ENCODE results near the gene CHD6. TPM values are rescaled to one million over a fixed set of nuclear protein-coding genes. Genes with fewer than 3 reads are reported as not detected.
"Not testable (repeated sequence)": the region's sequence is repeated elsewhere in the genome, so short reads cannot be mapped to it uniquely, and the experiment has no call there.

The CHD6 gene
- total RNA-seq, 2 donors from 2014 or later, result 27.8 to 29.4 TPM

DNA sequence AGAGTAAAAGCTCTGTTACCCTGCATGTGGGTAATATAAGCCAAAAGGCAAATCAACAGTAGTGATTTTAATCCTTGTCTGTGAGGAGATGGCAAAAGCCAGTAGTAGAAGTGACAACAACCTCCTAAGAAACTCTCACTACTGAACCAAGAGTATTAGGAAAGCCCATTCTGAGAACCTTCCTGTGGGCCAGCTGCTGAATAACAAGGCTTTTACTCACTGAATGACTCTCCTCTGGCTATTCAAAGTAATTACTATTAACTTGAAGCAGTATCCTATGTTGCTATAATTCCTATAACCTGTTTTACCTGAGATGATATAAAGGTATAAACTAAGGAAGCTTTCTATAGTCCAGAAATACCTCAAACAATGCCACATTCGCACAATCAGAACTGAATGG, 55.1 kb downstream of the CHD6 start:
- intact Hi-C loops (cut with DNase I, micrococcal nuclease), result no loop called here
- DNase-seq, result no peak
- ATAC-seq, result no peak

DNA sequence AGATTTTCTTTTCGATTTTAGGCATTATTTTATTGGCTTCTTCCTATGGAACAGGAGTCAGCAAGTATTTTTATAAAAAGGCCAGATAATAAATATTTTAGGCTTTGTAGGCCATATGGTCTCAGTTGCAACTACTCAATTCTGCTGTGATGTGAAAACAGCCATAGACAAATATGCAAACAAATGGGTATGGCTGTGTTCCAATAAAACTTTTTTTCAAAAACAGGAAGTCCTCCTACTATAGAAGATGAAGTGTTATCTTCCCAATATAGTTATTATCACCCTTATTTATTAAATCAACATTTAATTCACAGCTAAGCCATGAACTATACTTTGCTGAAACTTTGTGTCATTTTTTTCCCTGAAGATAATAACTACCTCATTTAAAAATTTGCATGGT, 57.2 kb downstream of the CHD6 start:
- intact Hi-C loops (cut with DNase I, micrococcal nuclease), result no loop called here
- DNase-seq (no peak), ATAC-seq (no peak)

DNA sequence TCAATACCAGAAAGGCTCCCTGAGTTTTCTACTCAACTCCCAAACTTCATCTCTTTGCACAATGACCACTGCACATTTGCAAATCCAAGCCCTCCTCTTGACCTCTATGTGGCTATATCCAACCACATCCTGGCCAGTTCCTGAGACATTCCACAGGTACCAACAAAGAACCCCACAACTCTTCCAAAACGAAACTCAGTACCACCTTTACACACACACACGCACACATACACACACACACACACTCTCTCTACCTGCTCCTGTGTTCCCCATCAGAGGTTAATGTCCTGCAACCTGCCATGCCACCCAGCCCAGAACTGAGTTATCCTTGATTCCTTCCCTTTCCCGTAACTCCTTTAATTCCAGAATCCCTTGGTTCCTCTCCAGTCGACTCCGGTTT, 58.5 kb downstream of the CHD6 start:
- intact Hi-C loops (cut with DNase I, micrococcal nuclease), result no loop called here
- ATAC-seq (no peak), DNase-seq (no peak)

DNA sequence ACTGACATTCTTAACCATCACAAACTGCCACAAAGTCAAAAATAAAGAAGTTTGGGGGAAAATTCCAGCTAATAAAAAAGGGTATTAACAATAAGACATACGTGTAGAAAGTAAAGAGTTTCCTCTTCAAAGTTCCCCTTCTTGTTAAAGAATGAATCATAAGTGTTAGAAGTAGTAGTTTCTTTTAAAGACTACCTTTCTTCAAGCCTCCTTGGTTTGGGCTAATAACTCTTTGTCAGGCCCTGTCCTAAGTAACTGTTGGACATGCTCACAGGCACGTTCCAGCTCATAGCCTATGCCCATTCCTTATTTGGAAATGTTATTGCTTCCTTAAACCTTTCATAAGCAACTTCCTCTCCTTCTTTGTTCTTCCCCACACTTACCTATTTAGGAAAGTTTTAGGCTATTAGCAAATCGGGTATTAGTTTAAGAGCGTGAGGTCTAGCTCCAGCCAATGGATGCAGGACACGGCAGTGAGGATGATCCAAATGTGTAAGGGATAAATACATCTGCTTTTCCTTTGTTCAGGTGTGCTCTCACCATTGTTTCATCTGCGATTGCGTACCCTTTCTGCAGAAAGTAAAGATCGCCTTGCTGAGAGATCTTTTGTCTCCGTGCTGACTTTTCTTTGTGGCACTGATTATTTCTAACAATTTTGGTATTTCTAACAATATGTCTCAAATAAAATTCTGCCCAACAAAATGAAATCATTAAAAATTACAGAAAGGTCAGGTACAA, 64.9 kb downstream of the CHD6 start:
- intact Hi-C loops (cut with DNase I, micrococcal nuclease), result no loop called here
- ATAC-seq (no peak), DNase-seq (no peak)

DNA sequence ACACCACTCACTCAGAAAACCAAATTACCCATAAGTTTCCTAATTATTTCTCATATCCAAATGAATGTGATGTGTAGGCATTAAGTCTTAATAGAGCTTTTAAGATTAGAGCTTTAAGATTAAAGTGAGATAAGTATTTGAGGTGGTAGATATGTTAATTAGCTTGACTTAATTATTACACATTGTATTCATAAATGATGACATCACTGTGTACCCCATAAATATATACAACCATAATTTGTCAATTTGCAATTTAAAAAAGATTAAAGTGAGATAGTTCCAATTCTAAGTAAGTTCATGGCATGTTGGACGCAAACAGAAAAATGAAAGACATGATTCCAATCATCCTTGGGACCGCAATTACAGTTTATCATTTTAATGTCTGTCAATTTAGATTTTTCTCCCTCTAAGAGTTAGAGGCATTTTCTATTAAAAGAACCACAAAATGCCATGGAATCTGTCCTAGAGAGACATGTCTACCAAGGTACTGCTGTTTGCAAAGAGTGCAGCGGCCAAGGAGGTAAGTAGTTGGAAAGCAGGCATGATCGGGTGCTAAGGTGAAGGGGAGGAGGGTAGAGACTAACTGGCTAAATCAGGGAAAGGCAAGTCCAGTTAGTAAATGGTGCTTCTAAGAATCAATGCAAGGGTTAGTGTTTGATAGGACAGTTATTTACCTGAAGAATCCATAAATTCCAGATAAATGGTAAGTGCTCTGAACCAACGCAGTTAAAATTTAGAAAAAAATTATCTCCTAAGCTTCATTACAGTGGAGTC, 65.7 kb downstream of the CHD6 start:
- intact Hi-C loops (cut with DNase I, micrococcal nuclease), result no loop called here
- ATAC-seq (no peak), DNase-seq (no peak)

DNA sequence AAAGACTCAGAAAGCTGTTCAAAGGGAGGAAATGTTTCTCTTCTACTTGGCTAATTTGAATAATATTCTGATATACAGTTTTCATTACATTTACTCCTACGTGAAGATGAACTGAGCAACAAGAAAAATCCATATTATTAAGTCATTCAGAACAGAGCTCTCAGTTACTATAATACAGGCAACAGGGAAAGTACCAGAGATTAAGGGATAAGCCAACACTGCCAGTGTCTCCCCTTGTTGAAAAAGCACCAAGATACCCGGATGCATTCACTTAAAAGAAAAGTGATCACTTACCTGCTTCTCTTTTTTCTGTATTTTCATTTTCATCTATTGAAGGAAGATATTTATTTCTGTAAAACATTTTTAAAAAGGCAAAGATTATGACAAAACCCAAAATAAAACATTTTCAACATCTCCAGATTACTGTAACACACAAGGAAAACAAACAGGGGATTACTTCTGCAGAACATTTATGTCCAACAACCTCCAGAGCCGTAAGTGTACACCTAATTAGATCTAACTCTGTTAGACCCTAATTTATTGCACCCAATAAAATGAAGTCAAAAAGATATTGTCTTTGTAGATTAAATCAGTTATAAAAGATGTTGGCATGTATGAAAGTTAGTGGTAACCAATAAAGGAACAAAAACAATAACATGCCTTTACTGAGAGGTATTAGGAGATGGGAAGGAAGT, 67.0 kb downstream of the CHD6 start:
- DNase-seq (no peak), ATAC-seq (no peak)
- intact Hi-C loops (cut with DNase I, micrococcal nuclease), result no loop called here

DNA sequence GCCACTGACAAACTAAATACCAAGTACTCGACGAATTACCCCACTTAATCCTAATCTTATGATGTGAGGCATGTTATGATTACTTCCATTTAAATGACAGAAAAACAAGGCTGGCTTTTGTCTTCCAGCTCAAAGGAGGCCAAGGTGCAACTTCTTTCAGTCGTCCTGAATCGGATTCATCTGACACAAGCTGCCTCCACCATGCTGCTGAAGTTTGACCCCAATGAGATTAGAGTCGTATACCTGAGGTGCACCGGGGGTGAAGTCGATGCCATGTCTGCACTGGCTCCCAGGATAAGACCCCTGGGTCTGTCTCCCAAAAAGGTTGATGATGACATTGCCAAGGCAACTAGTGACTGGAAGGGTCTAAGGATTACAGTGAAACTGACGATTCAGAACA, 71.0 kb downstream of the CHD6 start:
- no peak for DNase-seq
- intact Hi-C loops (cut with DNase I, micrococcal nuclease), result no loop called here
- no peak for ATAC-seq

DNA sequence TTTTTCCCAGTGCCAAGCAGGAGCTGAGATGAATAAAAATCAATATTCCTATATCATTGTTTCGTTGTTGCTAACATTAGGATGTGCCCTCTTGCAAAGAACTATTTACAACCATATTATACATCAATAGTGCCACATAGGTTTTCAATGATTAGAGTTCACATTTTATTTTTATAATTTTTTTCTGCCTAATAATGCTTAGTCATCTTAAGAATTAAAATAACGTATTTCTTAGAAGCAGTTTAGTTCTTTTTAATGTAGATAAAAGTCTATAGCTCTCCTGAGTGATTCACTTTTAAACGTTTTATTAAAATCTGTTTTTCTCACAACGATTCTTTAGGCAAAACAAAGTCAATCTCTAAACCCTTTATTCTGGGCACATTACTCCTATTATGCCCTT, 71.6 kb downstream of the CHD6 start:
- ATAC-seq (no peak), DNase-seq (no peak)
- intact Hi-C loops (cut with DNase I, micrococcal nuclease), result no loop called here

DNA sequence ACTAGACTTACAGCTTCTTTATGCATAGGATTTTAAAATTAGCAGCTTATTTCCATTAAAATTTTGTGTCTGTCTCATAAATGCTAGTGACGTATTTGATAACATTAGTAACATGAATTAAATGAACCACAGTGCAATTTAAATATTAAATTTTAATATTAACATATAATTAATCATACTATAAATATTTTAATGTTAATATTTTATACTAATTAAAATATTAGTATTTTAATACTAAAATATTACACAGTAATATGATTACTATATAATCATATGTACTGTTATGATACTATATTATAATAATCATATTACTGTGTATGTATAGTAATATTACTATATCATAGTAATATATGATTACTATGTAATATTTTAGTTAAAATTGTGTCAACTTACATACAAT, 73.7 kb downstream of the CHD6 start:
- intact Hi-C loops (cut with DNase I, micrococcal nuclease), result no loop called here
- no peak for ATAC-seq
- no peak for DNase-seq

DNA sequence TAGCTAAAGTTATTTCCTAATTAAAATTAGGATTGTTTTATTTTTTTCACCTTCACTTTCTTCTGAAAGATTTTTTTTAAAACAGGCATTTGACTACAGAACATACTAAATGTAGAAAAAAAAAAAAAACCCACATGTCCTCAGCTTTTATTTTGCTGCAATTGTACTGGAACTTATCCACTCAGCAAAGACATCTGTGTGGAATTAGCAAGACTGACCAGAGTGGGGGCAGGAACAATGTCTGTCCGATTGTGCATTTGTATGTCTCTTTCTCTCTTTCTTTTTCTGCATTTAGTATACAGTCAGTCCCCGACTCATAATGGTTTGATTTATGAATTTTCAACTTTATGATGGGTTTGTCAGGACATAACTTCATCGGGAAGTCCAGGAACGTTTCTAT, 77.3 kb downstream of the CHD6 start:
- ATAC-seq (no peak), DNase-seq (no peak)
- intact Hi-C loops (cut with DNase I, micrococcal nuclease), result no loop called here

DNA sequence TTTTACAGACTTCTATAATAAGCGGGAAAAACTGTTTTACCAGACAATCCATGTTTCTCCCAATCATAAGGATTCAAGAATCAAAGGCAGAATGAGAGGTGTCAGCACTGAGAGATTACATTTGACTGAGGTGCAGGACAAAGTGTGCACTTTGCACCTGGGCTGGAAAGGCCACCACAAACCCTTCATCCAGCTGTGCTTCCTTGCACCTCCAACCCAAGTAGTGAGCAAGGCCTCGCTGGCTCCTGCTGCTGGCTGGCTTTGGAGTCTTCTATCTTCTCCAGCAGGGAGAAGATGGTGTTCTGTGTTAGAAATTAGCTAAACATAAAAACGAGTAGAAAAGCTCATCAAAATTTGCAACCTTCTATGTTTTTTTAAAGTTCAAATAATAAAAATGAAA, 77.7 kb downstream of the CHD6 start:
- ATAC-seq (no peak), DNase-seq (no peak)
- intact Hi-C loops (cut with DNase I, micrococcal nuclease), result no loop called here

DNA sequence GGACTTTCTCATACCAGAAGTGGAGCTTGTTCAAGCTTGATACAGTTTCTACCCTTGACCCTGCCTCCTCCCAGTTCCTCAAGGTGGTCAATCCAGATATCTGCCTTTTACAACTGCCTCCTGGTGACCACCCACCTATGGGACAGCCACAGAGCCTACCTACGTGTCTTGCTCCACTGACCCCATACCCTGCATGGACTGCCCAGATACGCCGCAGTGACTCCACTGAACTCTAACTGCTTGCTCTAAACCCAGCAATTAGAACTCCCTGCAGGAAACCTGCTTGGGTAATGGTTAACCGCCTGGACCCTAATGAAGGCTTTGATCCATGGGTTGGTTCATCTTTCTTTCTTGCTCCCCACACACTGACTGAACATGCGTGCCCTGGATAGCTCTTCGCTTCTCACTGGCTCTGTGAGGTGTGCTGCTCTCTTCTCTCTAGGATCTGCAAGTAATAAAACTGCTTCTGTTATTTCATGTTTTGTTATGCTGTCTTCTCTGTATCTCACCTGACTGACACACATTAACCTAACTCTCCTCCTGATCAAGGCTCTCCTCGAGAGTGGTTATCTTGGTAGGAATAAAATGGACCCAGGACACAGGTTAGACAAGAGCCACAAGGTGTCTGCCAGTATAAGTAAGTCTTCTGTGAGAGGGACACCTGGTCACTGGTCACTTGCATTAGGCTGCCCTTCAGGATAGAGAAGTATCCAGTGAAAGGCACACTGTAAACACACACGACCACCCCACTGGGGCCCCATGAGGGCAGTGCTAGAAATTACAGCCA, 79.2 kb downstream of the CHD6 start:
- DNase-seq (no peak), ATAC-seq (peak; percentile 54)
- intact Hi-C loops (cut with DNase I, micrococcal nuclease), result no loop called here

DNA sequence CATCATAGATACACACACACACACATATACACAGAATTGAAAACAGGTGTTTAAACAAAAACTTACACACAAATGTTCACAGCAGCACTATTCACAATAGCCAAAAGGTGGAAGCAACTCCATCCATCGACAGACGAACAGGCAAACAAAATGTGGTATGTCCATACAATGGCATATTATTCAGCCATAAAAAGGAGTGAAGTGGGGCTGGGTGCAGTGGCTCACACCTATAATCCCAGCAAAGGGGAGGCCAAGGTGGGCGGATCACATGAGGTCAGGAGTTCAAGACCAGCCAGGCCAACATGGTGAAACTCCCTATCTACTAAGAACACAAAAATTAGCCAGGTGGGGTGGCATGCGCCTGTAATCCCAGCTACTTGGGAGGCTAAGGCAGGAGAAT, 80.3 kb downstream of the CHD6 start:
- DNase-seq, result no peak
- intact Hi-C loops (cut with DNase I, micrococcal nuclease), result no loop called here
- no peak for ATAC-seq

DNA sequence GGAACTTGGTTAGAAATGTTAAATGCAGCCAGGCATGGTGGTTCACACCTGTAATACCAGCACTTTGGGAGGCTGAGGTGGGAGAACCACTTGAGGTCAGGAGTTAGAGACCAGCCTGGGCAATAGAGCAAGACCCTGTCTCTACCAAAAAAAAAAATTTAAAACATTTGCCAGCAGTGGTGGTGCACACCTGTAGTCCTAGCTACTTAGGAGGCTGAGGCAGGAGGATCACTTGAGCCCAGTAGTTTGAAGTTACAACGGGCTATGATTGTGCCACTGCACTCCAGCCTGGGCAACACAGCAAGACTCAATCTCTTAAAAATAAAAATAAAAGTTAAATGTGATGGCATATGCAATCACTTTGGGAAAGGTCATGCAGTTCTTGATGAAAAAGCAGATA, 82.6 kb downstream of the CHD6 start:
- ATAC-seq; intact Hi-C loops (cut with DNase I, micrococcal nuclease); DNase-seq: not testable (repeated sequence)

DNA sequence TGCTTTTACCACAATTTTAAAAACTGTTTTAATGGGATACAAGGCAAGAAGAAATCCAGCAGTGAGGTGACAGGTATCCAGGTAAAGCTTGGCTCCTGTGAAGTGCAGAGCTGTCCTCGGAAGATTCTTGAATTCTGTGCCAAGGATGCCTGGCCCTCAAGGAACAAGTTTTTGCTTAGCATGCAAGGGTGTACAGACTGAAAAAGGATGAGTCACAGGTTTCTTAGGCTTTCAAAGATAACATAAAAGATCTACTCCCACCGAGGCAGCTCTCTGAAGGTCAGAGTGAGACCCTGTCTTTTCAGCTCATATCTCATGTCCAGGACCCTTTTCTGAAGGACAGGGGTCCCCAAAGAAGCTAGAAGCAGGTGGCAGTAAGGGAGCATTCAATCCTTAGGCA, 83.3 kb downstream of the CHD6 start:
- ATAC-seq, result no peak
- intact Hi-C loops (cut with DNase I, micrococcal nuclease), result no loop called here
- DNase-seq, result no peak

DNA sequence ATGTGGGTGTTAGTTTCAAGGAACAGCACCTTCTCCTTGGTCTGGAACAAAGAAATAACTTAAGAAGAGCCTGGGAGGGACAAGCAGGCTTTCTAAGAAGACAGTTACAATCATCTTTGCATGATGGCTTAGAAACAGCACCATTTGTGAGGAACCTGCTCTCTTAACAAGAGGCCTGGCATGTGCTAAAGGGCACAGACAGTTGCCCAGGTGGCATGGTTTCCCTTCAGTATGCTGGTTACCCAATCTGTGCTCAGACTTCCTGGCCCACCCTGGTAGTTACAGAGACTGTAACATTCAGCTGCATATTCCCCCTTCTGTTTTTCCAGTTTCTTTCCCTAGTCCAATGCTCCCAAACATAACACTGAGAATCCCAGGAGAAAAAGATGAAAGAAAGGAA, 84.0 kb downstream of the CHD6 start:
- intact Hi-C loops (cut with DNase I, micrococcal nuclease), result no loop called here
- no peak for DNase-seq
- ATAC-seq, result no peak

DNA sequence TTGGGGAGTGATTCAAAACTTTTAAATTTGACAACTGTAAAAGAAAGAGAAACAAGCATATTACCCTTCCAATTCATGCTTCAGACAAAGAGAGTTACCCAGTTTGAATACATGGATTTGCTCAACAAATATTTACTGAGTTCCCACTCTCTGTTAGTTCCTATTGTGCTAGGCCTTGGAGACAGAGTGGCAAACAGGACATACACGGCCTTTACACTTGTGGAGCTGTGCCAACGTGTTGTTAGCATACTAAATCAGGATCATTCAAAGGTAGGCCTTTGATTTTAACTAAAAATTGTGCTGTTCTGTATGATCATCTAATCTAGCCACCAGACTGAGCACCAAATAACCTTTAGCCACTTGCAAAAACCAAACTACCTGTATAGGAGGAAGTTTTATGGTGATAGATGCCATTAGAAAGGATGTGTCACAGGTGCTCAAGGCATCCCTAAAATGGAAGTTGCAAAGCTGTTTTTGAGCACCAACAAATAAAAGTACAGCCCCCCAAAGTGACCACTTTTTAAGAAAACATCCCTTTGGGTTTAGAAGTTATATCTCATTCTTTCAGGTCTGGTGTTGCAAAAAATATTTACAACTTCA, 84.5 kb downstream of the CHD6 start:
- intact Hi-C loops (cut with DNase I, micrococcal nuclease), result no loop called here
- ATAC-seq (peak; percentile 95), DNase-seq (peak in 1 of 2 donors; percentile 46)

DNA sequence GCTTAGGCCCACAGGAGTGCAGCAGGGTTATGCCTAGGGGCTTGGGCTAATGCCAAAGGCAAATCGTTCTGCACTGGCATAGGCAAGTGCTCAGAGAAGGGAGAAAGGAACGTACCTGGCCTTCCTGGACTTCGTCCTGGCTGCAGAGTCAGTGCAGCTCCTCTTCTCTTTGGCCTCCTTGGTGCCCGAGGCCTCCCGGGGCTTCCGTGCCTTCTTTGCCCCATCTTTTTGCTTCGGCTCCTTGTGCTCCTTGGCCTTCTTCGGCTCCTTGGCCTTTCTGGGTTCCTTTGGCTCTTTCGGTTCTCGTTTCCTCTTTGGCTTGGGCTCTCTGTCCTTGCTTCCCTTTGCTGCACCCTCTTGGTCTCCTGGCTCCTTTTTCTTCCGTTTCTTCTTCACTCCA, 85.2 kb downstream of the CHD6 start:
- intact Hi-C loops (cut with DNase I, micrococcal nuclease), result no loop called here
- no peak for DNase-seq
- ATAC-seq, result no peak

All from left colon (tissue), 2 donors.